AG08395 (cell line): ENCODE results near the gene CHPF.

Experiments used
- DNase-seq: peaks from one replicate; pipeline ENCODE4 v3.0.0; 2012; ENCODE audit warnings: mixed read lengths, low spot score

CHPF gene

DNA sequence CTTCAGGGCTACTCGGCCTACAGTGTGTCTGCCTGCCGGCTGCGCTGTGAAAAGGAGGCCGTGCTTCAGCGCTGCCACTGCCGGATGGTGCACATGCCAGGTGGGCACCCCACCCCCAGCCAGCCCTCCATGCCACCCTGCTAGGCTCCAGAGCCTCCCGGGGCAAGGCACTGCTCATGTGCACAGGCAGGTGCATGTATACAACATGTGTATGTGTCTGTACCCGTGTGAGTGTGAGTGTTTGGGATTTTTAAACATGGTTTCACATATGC lies 11.3 kb downstream of the CHPF start:
- no peak for DNase-seq

- no peak for DNase-seq
These were observed 11.8 kb downstream of the CHPF start for GRCh38 chr2:219531639-219532377.

GRCh38 chr2:219530048-219530963 lies 13.3 kb downstream of the CHPF start:
- DNase-seq = peak; percentile 95

DNA sequence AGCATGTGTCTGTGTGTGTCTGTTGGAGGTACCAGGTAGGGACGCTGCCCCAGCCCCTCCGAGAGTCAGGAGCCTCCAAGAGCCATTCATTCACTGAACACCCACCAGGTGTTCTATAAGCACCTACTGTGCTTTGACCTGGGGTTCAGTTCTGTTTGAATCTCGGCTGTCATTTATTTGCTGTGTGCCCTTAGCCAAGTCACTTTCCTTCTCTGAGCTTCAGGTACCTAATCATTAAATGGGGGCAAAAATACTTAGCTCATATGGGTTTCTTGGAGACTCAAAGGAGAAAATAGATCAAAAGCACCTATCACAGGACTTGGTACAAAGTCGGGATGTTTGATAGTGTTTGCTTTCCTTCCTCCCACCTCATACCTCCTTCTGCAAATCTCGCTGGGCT lies 16.1 kb downstream of the CHPF start:
- DNase-seq = no peak

GRCh38 chr2:219527076-219527394 lies 16.6 kb downstream of the CHPF start:
- no peak for DNase-seq

GRCh38 chr2:219526320-219527075 lies 17.1 kb downstream of the CHPF start:
- DNase-seq = no peak

- no peak for DNase-seq
These were observed 17.9 kb downstream of the CHPF start for GRCh38 chr2:219525533-219526232.

- DNase-seq = no peak
These were observed 18.8 kb downstream of the CHPF start for GRCh38 chr2:219524817-219525216.

- DNase-seq = no peak
These were observed 20.5 kb downstream of the CHPF start for GRCh38 chr2:219523031-219523671.

DNA sequence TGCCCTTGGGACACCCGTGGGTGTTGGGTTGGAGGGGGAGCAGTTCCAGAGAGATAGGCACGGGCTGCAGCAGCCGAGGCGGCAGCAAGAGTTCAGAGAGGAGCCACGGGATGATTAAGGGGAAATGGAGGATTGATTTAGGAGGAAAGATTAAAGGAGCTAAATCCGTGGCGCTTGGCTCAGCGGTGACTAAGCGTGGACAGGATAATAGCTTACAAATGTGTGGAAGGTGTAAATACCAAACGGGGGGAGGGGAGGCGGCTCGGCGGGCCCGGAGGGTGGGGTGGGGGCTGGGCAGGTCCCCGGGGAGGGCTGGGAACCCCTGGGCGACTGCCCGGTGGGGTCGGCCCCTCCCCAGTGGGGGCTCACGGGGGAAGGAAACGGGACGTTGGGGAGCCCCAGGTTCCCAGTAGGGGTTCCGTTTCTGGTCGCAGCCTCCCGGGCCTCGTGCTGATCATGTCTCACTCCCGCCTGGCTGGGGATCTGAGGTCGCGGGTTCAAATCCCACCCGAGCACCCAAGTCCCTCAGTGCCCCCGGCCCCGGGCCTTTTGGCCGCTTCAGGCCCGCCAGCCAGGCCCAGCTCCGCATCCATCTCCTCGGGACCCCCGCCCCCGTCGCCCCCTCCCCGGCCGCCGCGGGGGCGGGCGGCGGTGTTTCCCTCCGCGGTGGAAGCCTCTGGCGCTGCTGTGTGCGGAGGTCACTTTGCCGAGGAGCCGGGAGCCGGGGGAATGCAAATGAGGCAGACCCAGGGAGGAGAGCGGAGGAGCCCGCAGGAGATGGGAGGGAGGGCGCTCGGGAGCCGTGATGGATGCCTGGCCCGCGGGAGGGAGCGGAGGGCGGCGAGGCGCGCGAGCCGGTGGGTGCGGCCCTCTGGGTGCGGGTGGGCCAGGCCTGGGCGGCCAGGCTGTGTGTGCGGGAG lies 21.2 kb downstream of the CHPF start:
- DNase-seq = peak; percentile 84

- DNase-seq = peak; percentile 85
These were observed 22.3 kb downstream of the CHPF start for GRCh38 chr2:219521066-219521880.

- DNase-seq = no peak
These were observed 23.5 kb downstream of the CHPF start for GRCh38 chr2:219520079-219520478.

DNA sequence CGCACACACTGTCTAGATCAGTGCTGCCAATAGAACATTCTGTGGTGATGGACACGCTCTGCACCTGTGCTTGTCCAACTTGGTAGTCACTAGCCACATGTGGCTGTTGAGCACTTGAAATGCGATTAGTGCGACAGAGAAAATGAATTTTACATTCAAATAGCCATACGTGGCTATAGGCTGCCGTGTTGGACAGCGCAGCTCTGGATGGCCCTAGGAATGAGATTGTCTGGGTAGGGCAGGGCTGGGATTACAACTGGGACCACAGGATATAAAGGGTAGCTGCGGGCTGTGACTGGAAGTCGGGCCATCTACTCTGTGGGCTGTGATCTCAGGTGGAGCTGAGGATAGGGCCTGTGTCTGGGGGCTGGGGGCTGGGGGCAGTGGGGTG lies 24.1 kb downstream of the CHPF start:
- DNase-seq = no peak

DNA sequence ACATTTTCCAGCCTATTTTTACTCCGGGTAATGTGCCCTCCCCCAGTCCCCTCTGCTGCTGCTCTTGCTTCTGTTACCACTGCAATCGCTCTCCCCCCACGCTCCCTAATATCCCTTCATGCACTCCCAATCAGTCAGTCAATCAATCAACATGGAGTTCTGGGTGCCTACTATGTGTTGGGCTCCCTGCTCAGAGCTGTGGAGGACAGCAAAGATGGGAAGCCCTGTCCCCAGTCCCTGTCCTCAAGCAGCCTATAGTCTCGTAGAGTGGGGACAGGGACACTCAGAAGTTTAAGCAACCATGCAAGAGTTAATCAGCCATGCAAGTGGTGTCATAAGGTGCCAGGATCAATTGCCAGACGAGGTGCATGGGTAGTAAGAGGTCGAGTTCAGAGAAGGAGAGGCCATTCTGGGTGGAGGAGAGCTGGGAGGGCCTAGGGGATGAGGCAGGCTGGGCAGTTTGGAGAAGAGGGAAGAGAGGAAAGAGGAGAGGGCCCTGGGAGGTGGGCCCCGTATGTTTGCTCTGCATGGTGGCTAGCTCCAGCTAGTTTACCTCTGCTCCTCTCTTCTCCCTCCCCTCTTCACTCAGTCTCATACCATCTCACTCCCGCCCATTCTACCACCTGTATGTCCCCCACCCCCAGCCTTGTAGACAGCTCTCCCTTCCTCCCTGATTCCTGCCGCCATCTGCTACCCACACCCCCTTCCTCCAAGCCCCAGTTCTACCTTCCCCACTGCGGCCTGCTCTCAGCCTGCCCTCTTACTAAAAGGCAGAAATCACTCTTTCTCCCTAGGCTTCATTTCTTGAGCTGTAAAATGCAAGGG lies 25.4 kb downstream of the CHPF start:
- DNase-seq = no peak

- DNase-seq = no peak
These were observed 26.7 kb downstream of the CHPF start for GRCh38 chr2:219516888-219517287.

DNA sequence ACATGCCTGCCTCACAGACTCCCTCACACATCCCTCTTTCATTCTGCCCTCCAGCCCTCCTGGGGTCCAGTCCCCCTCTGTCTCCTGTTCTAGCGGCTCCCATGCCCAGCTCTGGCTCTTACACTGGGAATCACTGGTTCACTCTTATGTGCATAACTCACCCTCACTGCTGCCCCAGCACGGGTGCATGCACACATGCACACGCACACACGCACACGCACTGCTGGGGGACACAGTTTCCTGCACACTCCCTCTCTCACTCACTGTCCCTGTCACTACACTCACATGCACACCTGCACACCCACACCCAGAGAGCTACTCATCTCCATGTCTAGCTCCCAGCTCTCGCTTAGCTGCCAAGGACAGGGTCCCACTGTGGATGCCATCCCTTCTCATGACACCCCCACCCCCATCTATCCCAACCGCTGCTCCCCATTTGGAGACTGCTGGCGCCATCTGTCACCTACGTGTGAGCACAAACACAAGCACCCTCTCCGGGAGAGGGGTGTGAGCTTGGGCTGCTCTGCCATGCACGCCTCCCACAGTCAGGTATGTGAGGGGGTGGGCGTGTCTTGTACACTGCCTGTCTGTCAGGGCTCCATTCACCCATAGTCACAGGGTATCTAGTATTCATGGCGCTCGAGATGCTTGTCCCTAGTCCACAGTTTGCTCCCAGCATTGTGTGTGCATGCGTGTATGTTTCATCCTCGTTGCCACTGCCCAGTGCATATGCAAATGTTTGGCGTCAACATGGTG lies 27.6 kb downstream of the CHPF start:
- DNase-seq = no peak

- no peak for DNase-seq
These were observed 28.8 kb downstream of the CHPF start for GRCh38 chr2:219514836-219515235.

GRCh38 chr2:219514196-219514761 lies 29.3 kb downstream of the CHPF start, which contains the start of gene ASIC4:
TSS of gene ASIC4 (plus strand) at chr2:219514482. CDS start at chr2:219514725, 243 bp downstream.
- DNase-seq = peak; percentile 31
